ENCODE measurements around the gene SMARCA2.

DNA sequence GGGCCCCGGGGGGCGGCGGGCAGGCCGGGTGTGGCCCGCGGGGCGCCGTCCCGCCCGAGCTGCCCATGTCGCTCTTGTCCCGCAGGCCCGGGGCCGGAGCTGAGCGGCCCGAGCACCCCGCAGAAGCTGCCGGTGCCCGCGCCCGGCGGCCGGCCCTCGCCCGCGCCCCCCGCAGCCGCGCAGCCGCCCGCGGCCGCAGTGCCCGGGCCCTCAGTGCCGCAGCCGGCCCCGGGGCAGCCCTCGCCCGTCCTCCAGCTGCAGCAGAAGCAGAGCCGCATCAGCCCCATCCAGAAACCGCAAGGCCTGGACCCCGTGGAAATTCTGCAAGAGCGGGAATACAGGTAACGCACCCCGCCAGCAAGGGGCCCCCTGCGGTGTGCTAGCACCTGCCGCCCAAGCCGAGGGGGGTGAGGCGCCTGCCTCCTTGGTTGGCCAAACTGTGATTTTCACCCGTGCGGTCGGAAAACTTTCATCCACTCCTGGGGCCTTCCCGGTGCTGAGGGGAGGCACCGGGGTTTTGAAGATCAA lies 32.1 kb downstream of the SMARCA2 start:
- TF ChIP-seq, protein P1, sequence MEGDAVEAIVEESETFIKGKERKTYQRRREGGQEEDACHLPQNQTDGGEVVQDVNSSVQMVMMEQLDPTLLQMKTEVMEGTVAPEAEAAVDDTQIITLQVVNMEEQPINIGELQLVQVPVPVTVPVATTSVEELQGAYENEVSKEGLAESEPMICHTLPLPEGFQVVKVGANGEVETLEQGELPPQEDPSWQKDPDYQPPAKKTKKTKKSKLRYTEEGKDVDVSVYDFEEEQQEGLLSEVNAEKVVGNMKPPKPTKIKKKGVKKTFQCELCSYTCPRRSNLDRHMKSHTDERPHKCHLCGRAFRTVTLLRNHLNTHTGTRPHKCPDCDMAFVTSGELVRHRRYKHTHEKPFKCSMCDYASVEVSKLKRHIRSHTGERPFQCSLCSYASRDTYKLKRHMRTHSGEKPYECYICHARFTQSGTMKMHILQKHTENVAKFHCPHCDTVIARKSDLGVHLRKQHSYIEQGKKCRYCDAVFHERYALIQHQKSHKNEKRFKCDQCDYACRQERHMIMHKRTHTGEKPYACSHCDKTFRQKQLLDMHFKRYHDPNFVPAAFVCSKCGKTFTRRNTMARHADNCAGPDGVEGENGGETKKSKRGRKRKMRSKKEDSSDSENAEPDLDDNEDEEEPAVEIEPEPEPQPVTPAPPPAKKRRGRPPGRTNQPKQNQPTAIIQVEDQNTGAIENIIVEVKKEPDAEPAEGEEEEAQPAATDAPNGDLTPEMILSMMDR (IDR thresholded peaks at IDR 0.05), result no peak
- TF ChIP-seq POLR2A (IDR thresholded peaks at IDR 0.05), result no peak

Measured in testis (tissue), 2 donors.